ENCODE data around the gene ZNF580. TPM values are rescaled to one million over a fixed set of nuclear protein-coding genes. Genes with fewer than 3 reads are reported as not detected.

ZNF580 gene
- total RNA-seq, 6 donors from 2014 or later, result 28.1 to 84.1 (median 38.0) TPM

DNA sequence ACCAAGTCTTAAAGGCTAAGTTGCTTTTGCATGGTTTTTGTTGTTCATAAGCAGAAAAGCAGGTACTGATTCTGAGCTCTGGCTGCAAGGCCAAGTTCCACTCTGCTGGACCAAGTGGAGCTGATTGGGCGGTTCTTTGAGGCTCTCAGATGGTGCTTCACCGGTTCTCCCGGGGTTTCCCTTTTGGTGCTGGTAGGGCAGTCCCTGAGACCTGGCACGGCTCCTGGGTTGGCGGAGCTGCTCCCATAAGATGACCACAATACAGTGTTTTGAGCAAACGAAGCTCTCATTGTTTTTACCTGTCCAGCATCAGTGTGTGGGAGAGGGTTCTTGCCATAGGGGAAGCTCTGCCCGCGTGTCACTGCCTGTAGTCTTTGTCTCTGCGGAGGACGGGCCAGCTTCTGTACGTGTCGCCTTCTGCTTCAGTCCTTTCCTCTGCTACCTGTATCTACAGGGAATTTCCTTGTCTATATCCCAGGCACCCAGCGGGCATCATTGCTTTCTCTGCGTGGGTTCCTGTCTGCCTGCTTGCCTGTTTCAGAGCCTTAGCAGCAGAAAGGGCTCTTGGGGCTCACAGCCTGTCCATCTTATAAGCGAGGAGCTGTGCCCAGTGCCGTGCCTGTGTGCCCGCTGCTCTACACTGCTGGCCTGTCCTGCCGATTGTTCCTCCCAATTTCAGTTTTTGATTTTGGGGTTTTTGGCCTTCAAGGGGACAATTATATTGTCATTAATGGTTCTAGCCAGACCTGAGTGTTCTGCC is 16.4 kb downstream of the ZNF580 start:
- peaks cover 42 to 59% (median 48%) of the 10 kb centered on the region in 4 donors for H3K4me1 ChIP-seq
- H3K9me3 ChIP-seq, result no peaks in the 10 kb centered on the region
- ATAC-seq (ENCODE audit: low FRiP score in 2 of 2), result no peak
- peak overlapping the region in 1 of 4 donors; percentile 2 for H3K27ac ChIP-seq
- peak overlapping the region in 3 of 4 donors; percentile 84 to 99 (median 98) for H3K4me3 ChIP-seq
- TF ChIP-seq EP300 (IDR thresholded peaks at IDR 0.05) (no peak), POLR2AphosphoS5 (IDR thresholded peaks at IDR 0.05) (no peak), POLR2A (IDR thresholded peaks at IDR 0.05) (no peak)
- TF ChIP-seq, protein P1, sequence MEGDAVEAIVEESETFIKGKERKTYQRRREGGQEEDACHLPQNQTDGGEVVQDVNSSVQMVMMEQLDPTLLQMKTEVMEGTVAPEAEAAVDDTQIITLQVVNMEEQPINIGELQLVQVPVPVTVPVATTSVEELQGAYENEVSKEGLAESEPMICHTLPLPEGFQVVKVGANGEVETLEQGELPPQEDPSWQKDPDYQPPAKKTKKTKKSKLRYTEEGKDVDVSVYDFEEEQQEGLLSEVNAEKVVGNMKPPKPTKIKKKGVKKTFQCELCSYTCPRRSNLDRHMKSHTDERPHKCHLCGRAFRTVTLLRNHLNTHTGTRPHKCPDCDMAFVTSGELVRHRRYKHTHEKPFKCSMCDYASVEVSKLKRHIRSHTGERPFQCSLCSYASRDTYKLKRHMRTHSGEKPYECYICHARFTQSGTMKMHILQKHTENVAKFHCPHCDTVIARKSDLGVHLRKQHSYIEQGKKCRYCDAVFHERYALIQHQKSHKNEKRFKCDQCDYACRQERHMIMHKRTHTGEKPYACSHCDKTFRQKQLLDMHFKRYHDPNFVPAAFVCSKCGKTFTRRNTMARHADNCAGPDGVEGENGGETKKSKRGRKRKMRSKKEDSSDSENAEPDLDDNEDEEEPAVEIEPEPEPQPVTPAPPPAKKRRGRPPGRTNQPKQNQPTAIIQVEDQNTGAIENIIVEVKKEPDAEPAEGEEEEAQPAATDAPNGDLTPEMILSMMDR (IDR thresholded peaks at IDR 0.05), result no peak
- WGBS, 2 donors, result 42 to 55% methylated on average over 18 of the region's 18 CpGs
- H3K36me3 ChIP-seq, result peaks cover 14 to 40% (median 34%) of the 10 kb centered on the region in 4 donors
- peak in 1 of 2 donors; percentile 76 for DNase-seq
- no peaks in the 10 kb centered on the region for H3K27me3 ChIP-seq

DNA sequence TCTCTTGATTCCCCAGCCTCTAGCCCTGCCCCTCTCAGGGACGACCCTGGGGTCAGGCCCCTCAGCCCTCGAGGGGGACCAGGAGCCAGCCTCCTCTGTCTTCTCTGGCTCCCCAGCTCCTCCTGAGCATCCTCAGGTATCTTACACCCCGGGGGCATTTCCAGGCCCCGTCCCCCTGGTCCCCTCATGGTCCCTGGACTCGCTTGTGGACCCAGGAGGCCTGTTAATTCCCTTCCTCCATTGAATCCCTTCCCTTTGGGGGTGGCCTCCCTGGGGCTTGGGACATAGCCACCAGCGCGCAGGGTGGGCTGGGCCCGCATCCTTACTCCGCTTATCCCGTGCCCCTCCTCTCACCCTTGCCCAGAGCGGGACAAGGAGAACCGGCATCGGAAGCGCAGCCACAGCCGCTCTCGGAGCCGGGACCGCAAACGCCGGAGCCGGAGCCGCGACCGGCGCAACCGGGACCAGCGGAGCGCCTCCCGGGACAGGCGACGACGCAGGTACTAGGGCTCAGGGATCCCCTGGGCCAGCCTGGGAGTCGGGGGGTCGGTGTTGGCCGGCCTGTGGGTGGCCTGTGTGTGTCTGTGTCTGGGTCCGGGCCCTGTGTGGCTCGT is 18.2 kb downstream of the ZNF580 start:
- 90 to 94% methylated on average over 34 to 35 of the region's 37 CpGs for WGBS, 2 donors
- Histone ChIP-seq H3K27me3 (no peaks in the 10 kb centered on the region), H3K36me3 (peaks cover 30 to 52% (median 51%) of the 10 kb centered on the region in 4 donors), H3K27ac (no peak overlapping the region), H3K4me1 (peaks cover 37 to 49% (median 45%) of the 10 kb centered on the region in 4 donors), H3K4me3 (no peak overlapping the region), H3K9me3 (no peaks in the 10 kb centered on the region)
- DNase-seq, result peak in 1 of 2 donors; percentile 82
- no peak for TF ChIP-seq POLR2A (IDR thresholded peaks at IDR 0.05)
- TF ChIP-seq POLR2AphosphoS5 (IDR thresholded peaks at IDR 0.05), result no peak
- TF ChIP-seq, protein P1 (IDR thresholded peaks at IDR 0.05), result no peak
- no peak for TF ChIP-seq EP300 (IDR thresholded peaks at IDR 0.05)
- no peak for ATAC-seq (ENCODE audit: low FRiP score in 2 of 2)

DNA sequence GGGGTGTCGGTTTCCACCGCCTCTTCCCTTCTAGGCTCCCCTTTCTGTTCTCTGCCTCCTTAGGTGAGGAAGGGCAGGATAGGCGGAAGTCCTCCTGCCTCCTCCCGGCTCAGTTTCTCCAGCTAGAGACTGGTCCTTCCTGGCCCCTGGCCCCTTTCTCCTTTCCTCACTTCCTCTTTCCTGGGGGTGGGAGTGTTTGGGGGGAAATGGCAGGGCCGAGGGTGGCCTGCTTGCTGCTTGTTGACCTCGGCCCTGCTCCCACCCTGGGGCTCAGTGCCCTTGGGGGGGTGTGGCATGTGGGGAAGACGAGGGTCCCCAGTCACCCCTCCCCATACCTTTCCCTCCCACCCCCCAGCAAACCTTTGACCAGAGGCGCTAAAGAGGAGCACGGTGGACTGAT is 19.0 kb downstream of the ZNF580 start:
- Histone ChIP-seq H3K9me3 (no peaks in the 10 kb centered on the region), H3K27ac (no peak overlapping the region), H3K4me1 (peaks cover 37 to 49% (median 45%) of the 10 kb centered on the region in 4 donors), H3K27me3 (no peaks in the 10 kb centered on the region), H3K4me3 (no peak overlapping the region), H3K36me3 (peaks cover 37 to 61% (median 60%) of the 10 kb centered on the region in 4 donors)
- no peak for TF ChIP-seq POLR2AphosphoS5 (IDR thresholded peaks at IDR 0.05)
- no peak for TF ChIP-seq POLR2A (IDR thresholded peaks at IDR 0.05)
- TF ChIP-seq EP300 (IDR thresholded peaks at IDR 0.05), result no peak
- TF ChIP-seq, protein P1 (IDR thresholded peaks at IDR 0.05), result no peak
- 63 to 79% methylated on average over 6 to 9 of the region's 9 CpGs for WGBS, 2 donors
- DNase-seq (no peak), ATAC-seq (ENCODE audit: low FRiP score in 2 of 2) (no peak)

GRCh38 chr19:55660404-55660803 is 19.6 kb downstream of the ZNF580 start:
- 96 to 98% methylated on average over 4 to 10 of the region's 12 CpGs for WGBS, 2 donors
- no peak for DNase-seq
- Histone ChIP-seq H3K27me3 (no peaks in the 10 kb centered on the region), H3K4me1 (peaks cover 37 to 49% (median 45%) of the 10 kb centered on the region in 4 donors), H3K9me3 (no peaks in the 10 kb centered on the region), H3K4me3 (no peak overlapping the region), H3K27ac (no peak overlapping the region), H3K36me3 (peaks cover 37 to 67% (median 64%) of the 10 kb centered on the region in 4 donors)
- TF ChIP-seq EP300 (IDR thresholded peaks at IDR 0.05) (no peak), POLR2AphosphoS5 (IDR thresholded peaks at IDR 0.05) (no peak)
- TF ChIP-seq, protein P1 (IDR thresholded peaks at IDR 0.05), result no peak
- ATAC-seq (ENCODE audit: low FRiP score in 2 of 2), result no peak

Data from upper lobe of left lung (tissue), 6 donors.